HEK293 (cell line): Measurements from ENCODE around the gene SRMS.

Experiments
- CTCF ChIA-PET: fragments of 350-600 bp; formaldehyde crosslinking; extraction: SDS; loops from one replicate; lab custom pipeline; 2021; ENCODE audit warnings: antibody characterized with exemption; lab: Yijun Ruan, JAX
- POLR2A ChIA-PET: fragments of 300-600 bp; formaldehyde crosslinking; extraction: SDS; loops from one replicate; lab custom pipeline; 2020; ENCODE audit warnings: antibody characterized with exemption, inconsistent platforms; lab: Yijun Ruan, JAX
- H3K27ac ChIP-seq: fragments of 200-500 bp; sonication (Bioruptor generic); 2 replicates; pipeline ENCODE4 v1.5.1; 2014; ENCODE audit warnings: low read depth, low read length, control low read depth, inconsistent platforms; ENCODE audit errors: extremely low read depth
- H3K36me3 ChIP-seq, 2 experiments: fragments of 200-500 bp in 1 of 2; sonication (Bioruptor generic) in 1 of 2; 1 replicate in 1 of 2; 2 replicates in 1 of 2; pipeline ENCODE4 v1.5.1; 2014 to 2017; ENCODE audit warnings: inconsistent platforms in 2 of 2, low read length in 2 of 2; ENCODE audit not compliant: control insufficient read depth in 2 of 2, insufficient read depth in 1 of 2
- H3K4me1 ChIP-seq: fragments of 200-500 bp; sonication (Bioruptor generic); 2 replicates; pipeline ENCODE4 v1.5.1; 2014; ENCODE audit warnings: mild to moderate bottlenecking, low read length, inconsistent platforms; ENCODE audit not compliant: control insufficient read depth, insufficient read depth
- H3K4me3 ChIP-seq: 2 replicates; pipeline ENCODE4 v1.5.1; 2011; ENCODE audit warnings: low read depth, mild to moderate bottlenecking, control low read depth, low read length, moderate library complexity
- H3K9me3 ChIP-seq: fragments of 200-500 bp; sonication (Bioruptor generic); 2 replicates; pipeline ENCODE4 v1.5.1; 2014; ENCODE audit warnings: low read depth, low read length, inconsistent platforms; ENCODE audit not compliant: control insufficient read depth, insufficient read depth
- GFI1B ChIP-seq: fragments of 450-650 bp; formaldehyde crosslinking; IDR thresholded peaks from 2 replicates; pipeline ENCODE4 v1.5.1; 2016; ENCODE audit warnings: missing biosample characterization, missing genetic modification characterization
- HOXC10 ChIP-seq: sonication (generic); formaldehyde crosslinking; IDR thresholded peaks from 2 replicates; pipeline ENCODE4 v1.8.1; 2023; ENCODE audit warnings: mild to moderate bottlenecking, missing genetic modification reagents
- HOXD13 ChIP-seq: sonication (generic); formaldehyde crosslinking; IDR thresholded peaks from 2 replicates; pipeline ENCODE4 v1.8.0; 2022; ENCODE audit warnings: missing genetic modification reagents, borderline replicate concordance
- KLF1 ChIP-seq: fragments of 450-650 bp; formaldehyde crosslinking; IDR thresholded peaks from 2 replicates; pipeline ENCODE4 v1.5.1; 2016; ENCODE audit warnings: missing biosample characterization, missing genetic modification characterization
- KLF8 ChIP-seq: fragments of 450-650 bp; formaldehyde crosslinking; IDR thresholded peaks from 2 replicates; pipeline ENCODE4 v1.5.1; 2016; ENCODE audit warnings: missing biosample characterization, missing genetic modification characterization
- SCRT2 ChIP-seq: fragments of 450-650 bp; formaldehyde crosslinking; IDR thresholded peaks from 2 replicates; pipeline ENCODE4 v1.5.1; 2016; ENCODE audit warnings: missing biosample characterization, missing genetic modification characterization
- SP2 ChIP-seq: fragments of 450-650 bp; formaldehyde crosslinking; IDR thresholded peaks from 2 replicates; pipeline ENCODE4 v1.5.1; 2016; ENCODE audit warnings: missing biosample characterization, missing genetic modification characterization
- SP3 ChIP-seq: fragments of 450-650 bp; formaldehyde crosslinking; IDR thresholded peaks from 2 replicates; pipeline ENCODE4 v1.5.1; 2016; ENCODE audit warnings: missing biosample characterization, missing genetic modification characterization
- ZNF114 ChIP-seq: fragments of 450-650 bp; formaldehyde crosslinking; IDR thresholded peaks from 2 replicates; pipeline ENCODE4 v1.5.0; 2017; ENCODE audit warnings: missing biosample characterization, missing genetic modification characterization
- ZNF157 ChIP-seq: fragments of 450-650 bp; formaldehyde crosslinking; IDR thresholded peaks from 2 replicates; pipeline ENCODE4 v1.5.1; 2016; ENCODE audit warnings: missing biosample characterization, missing genetic modification characterization
- ZNF211 ChIP-seq: fragments of 450-650 bp; formaldehyde crosslinking; IDR thresholded peaks from 2 replicates; pipeline ENCODE4 v1.5.1; 2016; ENCODE audit warnings: low read depth, missing biosample characterization, missing genetic modification characterization
- ZNF239 ChIP-seq: fragments of 450-650 bp; formaldehyde crosslinking; IDR thresholded peaks from 2 replicates; pipeline ENCODE4 v1.5.1; 2016; ENCODE audit warnings: missing biosample characterization, missing genetic modification characterization
- ZNF335 ChIP-seq: fragments of 450-650 bp; formaldehyde crosslinking; conservative IDR thresholded peaks from 2 replicates; pipeline ENCODE4 v1.5.1; 2016; ENCODE audit warnings: missing biosample characterization, missing genetic modification characterization
- ZNF354C ChIP-seq: fragments of 450-650 bp; formaldehyde crosslinking; IDR thresholded peaks from 2 replicates; pipeline ENCODE4 v1.5.1; 2016; ENCODE audit warnings: missing biosample characterization, missing genetic modification characterization, low read depth, borderline replicate concordance
- ZNF548 ChIP-seq: fragments of 450-650 bp; formaldehyde crosslinking; IDR thresholded peaks from 2 replicates; pipeline ENCODE4 v1.5.1; 2016; ENCODE audit warnings: missing biosample characterization, missing genetic modification characterization
- ZNF596 ChIP-seq: fragments of 450-650 bp; IDR thresholded peaks from 2 replicates; pipeline ENCODE4 v1.5.0; 2018; ENCODE audit warnings: missing biosample characterization, mild to moderate bottlenecking, missing genetic modification characterization, moderate library complexity
- ZNF626 ChIP-seq: fragments of 450-650 bp; sonication (Bioruptor Pico); formaldehyde crosslinking; IDR thresholded peaks from 2 replicates; pipeline ENCODE4 v1.5.1; 2018; ENCODE audit warnings: missing biosample characterization, missing genetic modification characterization, inconsistent platforms
- ZNF629 ChIP-seq: fragments of 450-650 bp; formaldehyde crosslinking; IDR thresholded peaks from 2 replicates; pipeline ENCODE4 v1.5.1; 2017; ENCODE audit warnings: missing biosample characterization, missing genetic modification characterization
- ZNF777 ChIP-seq: fragments of 450-650 bp; formaldehyde crosslinking; IDR thresholded peaks from 2 replicates; pipeline ENCODE4 v1.5.1; 2017; ENCODE audit warnings: missing biosample characterization, missing genetic modification characterization, borderline replicate concordance
- ZNF830 ChIP-seq: fragments of 450-650 bp; IDR thresholded peaks from 2 replicates; pipeline ENCODE4 v1.5.0; 2018; ENCODE audit warnings: missing biosample characterization, missing genetic modification characterization, low read depth, mild to moderate bottlenecking, moderate library complexity
- TF ChIP-seq, protein P1 (sequence below): fragments of 450-650 bp; formaldehyde crosslinking; IDR thresholded peaks from 2 replicates; pipeline ENCODE4 v1.5.1; 2016; ENCODE audit warnings: missing biosample characterization, missing genetic modification characterization
- TF ChIP-seq, protein P2 (sequence below): fragments of 450-650 bp; formaldehyde crosslinking; optimal IDR thresholded peaks from 2 replicates; pipeline ENCODE3; 2016; ENCODE audit warnings: missing biosample characterization, mild to moderate bottlenecking, missing genetic modification characterization
- TF ChIP-seq, protein P3 (sequence below): fragments of 450-650 bp; formaldehyde crosslinking; IDR thresholded peaks from 2 replicates; pipeline ENCODE4 v1.5.1; 2017; ENCODE audit warnings: missing biosample characterization, missing genetic modification characterization
- TF ChIP-seq, protein P4 (sequence below): fragments of 450-650 bp; formaldehyde crosslinking; IDR thresholded peaks from 2 replicates; pipeline ENCODE4 v1.5.1; 2016; ENCODE audit warnings: missing biosample characterization, missing genetic modification characterization
- TF ChIP-seq, protein P5 (sequence below): fragments of 450-650 bp; formaldehyde crosslinking; IDR thresholded peaks from 2 replicates; pipeline ENCODE4 v1.5.1; 2016; ENCODE audit warnings: missing biosample characterization, missing genetic modification characterization

The SRMS gene, protein sequence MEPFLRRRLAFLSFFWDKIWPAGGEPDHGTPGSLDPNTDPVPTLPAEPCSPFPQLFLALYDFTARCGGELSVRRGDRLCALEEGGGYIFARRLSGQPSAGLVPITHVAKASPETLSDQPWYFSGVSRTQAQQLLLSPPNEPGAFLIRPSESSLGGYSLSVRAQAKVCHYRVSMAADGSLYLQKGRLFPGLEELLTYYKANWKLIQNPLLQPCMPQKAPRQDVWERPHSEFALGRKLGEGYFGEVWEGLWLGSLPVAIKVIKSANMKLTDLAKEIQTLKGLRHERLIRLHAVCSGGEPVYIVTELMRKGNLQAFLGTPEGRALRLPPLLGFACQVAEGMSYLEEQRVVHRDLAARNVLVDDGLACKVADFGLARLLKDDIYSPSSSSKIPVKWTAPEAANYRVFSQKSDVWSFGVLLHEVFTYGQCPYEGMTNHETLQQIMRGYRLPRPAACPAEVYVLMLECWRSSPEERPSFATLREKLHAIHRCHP

DNA sequence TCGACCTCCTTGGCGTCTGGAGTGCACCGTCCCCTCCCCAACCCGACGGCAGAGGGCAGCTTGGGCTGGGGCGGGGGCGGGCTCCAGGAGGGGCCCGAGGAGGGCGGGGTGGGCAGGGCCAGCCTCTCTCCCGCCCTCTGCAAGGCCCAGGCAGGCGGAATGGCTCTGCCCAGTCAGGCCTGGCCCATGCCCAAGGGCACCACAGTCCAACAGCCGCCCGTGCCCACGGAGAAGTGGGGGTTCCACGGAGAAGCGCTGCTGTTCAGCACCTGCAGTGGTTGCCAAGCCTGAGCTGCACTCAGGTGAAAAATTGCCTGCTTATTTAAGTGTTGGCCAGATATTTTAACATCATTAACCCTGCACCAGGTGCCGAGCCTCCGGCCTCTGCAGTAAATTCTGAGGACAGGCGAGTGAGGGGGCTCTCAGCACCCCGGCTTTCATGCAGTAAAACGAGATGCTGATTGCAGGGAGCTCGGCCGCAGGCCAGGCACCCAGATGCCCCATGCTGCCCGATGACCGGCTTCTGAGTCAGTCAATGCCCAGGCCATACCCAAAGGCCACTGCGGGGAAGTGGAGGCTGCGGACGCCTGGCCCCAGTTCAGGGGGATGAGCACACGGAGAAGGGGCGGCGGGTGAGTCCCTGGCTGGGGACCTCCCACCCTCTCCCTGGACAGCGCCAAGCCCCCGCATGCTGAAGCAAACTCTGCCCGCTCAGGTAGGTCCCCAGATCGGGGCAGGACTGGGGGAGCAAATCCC, at the start of gene SRMS:
SRMS (minus strand) TSS at position 25 of the 756 bp plus-strand sequence. CDS start 286 bp downstream, outside the sequence.
- ChIA-PET CTCF (no interaction called here), POLR2A (no interaction called here)
- H3K4me3 ChIP-seq: no peak within 1 kb of the TSS
- no peaks in the 10 kb centered on the region for H3K36me3 ChIP-seq
- no peaks in the 10 kb centered on the region for H3K9me3 ChIP-seq
- no peak for TF ChIP-seq ZNF211
- TF ChIP-seq KLF8 (tag by site-specific recombination): 0 out of 2 replicates have a peak, but pooled peaks have one; percentile 35
- no peak for TF ChIP-seq ZNF596 (tag by site-specific recombination)
- TF ChIP-seq, protein P1, sequence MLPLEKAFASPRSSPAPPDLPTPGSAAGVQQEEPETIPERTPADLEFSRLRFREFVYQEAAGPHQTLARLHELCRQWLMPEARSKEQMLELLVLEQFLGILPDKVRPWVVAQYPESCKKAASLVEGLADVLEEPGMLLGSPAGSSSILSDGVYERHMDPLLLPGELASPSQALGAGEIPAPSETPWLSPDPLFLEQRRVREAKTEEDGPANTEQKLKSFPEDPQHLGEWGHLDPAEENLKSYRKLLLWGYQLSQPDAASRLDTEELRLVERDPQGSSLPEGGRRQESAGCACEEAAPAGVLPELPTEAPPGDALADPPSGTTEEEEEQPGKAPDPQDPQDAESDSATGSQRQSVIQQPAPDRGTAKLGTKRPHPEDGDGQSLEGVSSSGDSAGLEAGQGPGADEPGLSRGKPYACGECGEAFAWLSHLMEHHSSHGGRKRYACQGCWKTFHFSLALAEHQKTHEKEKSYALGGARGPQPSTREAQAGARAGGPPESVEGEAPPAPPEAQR (tag by site-specific recombination): no peak
- peak; percentile 44 for TF ChIP-seq KLF1
- TF ChIP-seq ZNF548 (tag by site-specific recombination): no peak
- no peak for TF ChIP-seq ZNF157 (tag by site-specific recombination)
- no peak for TF ChIP-seq ZNF114 (tag by site-specific recombination)
- no peak; the same call in 1 of the 2 replicates for TF ChIP-seq SP2 (tag by site-specific recombination)
- TF ChIP-seq HOXC10: no peak
- 0 out of 2 replicates have a peak, but pooled peaks cover 2% of the 10 kb centered on the region for H3K4me1 ChIP-seq
- no peak within 1 kb of the TSS for H3K27ac ChIP-seq

DNA sequence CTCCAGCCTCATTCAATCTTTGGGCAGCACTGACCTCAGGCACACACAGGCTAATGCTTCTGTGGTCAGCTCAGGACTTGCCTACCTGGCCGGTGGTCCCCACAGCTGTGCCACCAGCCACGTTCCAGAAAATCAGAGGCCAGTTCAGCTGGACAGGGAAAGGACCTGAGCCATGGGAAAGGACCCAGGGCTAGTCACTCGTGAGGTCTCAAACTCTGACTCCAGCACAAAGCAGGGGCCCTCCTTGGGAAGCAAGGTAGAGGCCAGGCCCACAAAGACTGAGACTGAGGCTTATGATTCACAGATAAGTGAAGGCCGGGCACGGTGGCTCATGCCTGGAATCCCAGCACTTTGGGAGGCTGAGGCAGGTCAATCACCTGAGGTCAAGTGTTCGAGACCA, 48.9 kb upstream of the SRMS start:
- Histone ChIP-seq H3K27ac (no peak overlapping the region), H3K36me3 (peaks cover 11 to 65% of the 10 kb centered on the region in 2 experiments), H3K4me1 (no peaks in the 10 kb centered on the region), H3K4me3 (no peak overlapping the region), H3K9me3 (no peaks in the 10 kb centered on the region)
- POLR2A ChIA-PET: no interaction called here
- CTCF ChIA-PET: no interaction called here
- TF ChIP-seq ZNF777 (tag by site-specific recombination): no peak
- no peak for TF ChIP-seq SP3 (tag by site-specific recombination)
- TF ChIP-seq ZNF354C (tag by site-specific recombination): no peak
- TF ChIP-seq ZNF629 (tag by site-specific recombination): no peak
- TF ChIP-seq ZNF830 (tag by site-specific recombination): no peak
- TF ChIP-seq, protein P2, sequence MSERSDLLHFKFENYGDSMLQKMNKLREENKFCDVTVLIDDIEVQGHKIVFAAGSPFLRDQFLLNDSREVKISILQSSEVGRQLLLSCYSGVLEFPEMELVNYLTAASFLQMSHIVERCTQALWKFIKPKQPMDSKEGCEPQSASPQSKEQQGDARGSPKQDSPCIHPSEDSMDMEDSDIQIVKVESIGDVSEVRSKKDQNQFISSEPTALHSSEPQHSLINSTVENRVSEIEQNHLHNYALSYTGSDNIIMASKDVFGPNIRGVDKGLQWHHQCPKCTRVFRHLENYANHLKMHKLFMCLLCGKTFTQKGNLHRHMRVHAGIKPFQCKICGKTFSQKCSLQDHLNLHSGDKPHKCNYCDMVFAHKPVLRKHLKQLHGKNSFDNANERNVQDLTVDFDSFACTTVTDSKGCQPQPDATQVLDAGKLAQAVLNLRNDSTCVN: no peak
- TF ChIP-seq, protein P3, sequence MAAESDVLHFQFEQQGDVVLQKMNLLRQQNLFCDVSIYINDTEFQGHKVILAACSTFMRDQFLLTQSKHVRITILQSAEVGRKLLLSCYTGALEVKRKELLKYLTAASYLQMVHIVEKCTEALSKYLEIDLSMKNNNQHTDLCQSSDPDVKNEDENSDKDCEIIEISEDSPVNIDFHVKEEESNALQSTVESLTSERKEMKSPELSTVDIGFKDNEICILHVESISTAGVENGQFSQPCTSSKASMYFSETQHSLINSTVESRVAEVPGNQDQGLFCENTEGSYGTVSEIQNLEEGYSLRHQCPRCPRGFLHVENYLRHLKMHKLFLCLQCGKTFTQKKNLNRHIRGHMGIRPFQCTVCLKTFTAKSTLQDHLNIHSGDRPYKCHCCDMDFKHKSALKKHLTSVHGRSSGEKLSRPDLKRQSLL (tag by site-specific recombination): no peak
- TF ChIP-seq, protein P4, sequence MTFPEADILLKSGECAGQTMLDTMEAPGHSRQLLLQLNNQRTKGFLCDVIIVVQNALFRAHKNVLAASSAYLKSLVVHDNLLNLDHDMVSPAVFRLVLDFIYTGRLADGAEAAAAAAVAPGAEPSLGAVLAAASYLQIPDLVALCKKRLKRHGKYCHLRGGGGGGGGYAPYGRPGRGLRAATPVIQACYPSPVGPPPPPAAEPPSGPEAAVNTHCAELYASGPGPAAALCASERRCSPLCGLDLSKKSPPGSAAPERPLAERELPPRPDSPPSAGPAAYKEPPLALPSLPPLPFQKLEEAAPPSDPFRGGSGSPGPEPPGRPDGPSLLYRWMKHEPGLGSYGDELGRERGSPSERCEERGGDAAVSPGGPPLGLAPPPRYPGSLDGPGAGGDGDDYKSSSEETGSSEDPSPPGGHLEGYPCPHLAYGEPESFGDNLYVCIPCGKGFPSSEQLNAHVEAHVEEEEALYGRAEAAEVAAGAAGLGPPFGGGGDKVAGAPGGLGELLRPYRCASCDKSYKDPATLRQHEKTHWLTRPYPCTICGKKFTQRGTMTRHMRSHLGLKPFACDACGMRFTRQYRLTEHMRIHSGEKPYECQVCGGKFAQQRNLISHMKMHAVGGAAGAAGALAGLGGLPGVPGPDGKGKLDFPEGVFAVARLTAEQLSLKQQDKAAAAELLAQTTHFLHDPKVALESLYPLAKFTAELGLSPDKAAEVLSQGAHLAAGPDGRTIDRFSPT (tag by site-specific recombination): no peak
- no peak for TF ChIP-seq GFI1B
- TF ChIP-seq, protein P5, sequence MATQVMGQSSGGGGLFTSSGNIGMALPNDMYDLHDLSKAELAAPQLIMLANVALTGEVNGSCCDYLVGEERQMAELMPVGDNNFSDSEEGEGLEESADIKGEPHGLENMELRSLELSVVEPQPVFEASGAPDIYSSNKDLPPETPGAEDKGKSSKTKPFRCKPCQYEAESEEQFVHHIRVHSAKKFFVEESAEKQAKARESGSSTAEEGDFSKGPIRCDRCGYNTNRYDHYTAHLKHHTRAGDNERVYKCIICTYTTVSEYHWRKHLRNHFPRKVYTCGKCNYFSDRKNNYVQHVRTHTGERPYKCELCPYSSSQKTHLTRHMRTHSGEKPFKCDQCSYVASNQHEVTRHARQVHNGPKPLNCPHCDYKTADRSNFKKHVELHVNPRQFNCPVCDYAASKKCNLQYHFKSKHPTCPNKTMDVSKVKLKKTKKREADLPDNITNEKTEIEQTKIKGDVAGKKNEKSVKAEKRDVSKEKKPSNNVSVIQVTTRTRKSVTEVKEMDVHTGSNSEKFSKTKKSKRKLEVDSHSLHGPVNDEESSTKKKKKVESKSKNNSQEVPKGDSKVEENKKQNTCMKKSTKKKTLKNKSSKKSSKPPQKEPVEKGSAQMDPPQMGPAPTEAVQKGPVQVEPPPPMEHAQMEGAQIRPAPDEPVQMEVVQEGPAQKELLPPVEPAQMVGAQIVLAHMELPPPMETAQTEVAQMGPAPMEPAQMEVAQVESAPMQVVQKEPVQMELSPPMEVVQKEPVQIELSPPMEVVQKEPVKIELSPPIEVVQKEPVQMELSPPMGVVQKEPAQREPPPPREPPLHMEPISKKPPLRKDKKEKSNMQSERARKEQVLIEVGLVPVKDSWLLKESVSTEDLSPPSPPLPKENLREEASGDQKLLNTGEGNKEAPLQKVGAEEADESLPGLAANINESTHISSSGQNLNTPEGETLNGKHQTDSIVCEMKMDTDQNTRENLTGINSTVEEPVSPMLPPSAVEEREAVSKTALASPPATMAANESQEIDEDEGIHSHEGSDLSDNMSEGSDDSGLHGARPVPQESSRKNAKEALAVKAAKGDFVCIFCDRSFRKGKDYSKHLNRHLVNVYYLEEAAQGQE: no peak
- no peak for TF ChIP-seq SCRT2 (tag by site-specific recombination)
- TF ChIP-seq ZNF335 (tag by site-specific recombination): no peak
- TF ChIP-seq ZNF626 (tag by site-specific recombination): no peak
- no peak for TF ChIP-seq HOXD13
- no peak for TF ChIP-seq ZNF239 (tag by site-specific recombination)
